ENCODE measurements around the gene KISS1R.

The KISS1R gene

DNA sequence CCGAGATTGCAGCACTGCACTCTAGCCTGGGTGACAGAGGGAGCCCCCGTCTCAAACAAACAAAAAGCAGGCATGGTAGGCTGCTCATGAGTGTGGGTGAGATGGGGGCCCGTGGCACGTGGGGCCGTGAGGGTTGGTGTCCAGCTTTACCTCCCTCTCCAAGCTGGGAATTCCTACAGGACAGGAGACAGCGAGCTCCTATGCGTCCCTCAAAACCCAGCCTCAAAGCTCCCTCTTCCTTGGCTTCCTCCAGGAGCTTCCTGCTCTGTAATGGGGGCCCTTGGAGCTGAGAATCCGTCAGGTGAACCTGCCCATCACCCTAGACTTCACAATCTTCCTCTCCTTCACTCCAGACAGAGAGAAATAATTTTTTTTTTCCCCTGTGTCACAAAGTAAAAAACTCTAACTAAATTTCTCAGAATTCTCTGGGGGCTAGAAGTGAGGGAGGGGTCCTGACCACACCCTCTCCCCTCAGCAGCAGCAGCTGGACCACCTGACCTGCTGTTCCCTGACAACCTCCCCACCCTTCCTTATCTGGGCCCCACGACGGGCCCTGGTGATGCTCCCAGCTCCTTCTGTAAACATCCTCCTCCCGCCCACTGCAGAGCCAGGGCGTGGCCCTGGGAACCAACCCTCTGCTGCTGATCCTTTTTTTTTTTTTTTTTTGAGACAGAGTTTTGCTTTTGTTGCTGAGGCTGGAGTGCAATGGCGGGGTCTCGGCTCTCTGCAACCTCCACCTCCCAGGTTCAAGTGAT, 44.9 kb downstream of the KISS1R start (continued):
- TF ChIP-seq ZNF394 (tag by site-specific recombination; IDR thresholded peaks at IDR 0.05; ENCODE audit: borderline replicate concordance) (no peak), ZFP69B (tag by site-specific recombination; IDR thresholded peaks at IDR 0.05) (peak; percentile 85), REPIN1 (tag by site-specific recombination; IDR thresholded peaks at IDR 0.05; ENCODE audit: low read depth) (no peak), ZFHX2 (tag by site-specific recombination; conservative IDR thresholded peaks at IDR 0.05) (peak; percentile 84), ZNF114 (tag by site-specific recombination; IDR thresholded peaks at IDR 0.05) (no peak)
- TF ChIP-seq, protein P1, sequence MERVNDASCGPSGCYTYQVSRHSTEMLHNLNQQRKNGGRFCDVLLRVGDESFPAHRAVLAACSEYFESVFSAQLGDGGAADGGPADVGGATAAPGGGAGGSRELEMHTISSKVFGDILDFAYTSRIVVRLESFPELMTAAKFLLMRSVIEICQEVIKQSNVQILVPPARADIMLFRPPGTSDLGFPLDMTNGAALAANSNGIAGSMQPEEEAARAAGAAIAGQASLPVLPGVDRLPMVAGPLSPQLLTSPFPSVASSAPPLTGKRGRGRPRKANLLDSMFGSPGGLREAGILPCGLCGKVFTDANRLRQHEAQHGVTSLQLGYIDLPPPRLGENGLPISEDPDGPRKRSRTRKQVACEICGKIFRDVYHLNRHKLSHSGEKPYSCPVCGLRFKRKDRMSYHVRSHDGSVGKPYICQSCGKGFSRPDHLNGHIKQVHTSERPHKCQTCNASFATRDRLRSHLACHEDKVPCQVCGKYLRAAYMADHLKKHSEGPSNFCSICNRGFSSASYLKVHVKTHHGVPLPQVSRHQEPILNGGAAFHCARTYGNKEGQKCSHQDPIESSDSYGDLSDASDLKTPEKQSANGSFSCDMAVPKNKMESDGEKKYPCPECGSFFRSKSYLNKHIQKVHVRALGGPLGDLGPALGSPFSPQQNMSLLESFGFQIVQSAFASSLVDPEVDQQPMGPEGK (tag by site-specific recombination; IDR thresholded peaks at IDR 0.05): peak; percentile 43

DNA sequence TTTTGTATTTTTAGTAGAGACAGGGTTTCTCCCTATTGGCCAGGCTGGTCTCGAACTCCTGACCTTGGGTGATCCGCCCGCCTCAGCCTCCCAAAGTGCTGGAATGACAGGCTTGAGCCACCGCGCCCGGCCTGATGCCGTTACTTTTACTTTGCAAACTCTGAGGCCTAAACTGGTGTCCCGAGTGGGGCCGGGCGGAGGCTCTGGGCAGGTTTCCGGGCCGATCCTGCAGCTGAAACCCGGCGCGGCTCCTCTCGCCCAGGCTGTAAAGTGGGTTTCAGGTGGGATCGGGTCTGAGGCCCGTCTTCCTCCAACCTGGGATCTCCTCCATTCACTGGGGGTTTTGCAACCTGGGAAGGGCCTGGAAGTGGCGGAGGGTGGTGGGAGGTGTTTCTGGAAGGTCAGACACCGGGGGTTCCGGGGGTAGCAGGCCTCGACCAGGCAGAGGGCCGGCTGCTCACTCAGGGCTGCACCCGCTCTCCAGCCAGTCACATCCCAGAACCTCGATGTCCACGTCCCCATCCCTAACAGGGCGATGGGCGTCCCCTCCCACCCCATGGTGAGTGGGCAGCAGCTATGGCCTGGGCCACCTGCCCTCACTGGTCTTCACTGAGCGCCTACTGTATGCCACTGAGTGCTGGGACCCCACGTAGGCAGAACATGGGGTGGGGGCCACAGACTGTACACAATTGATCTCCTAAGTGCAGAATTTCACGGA, 45.7 kb downstream of the KISS1R start:
- POLR2A ChIA-PET: interaction anchor here (0.5 kb wide), 1 partner anchor 188 kb away, joined by 3 read pairs; no protein-coding TSS in a partner anchor
- Histone ChIP-seq H3K4me1 (ENCODE audit: control insufficient read depth, insufficient read depth, low read length) (no peaks in the 10 kb centered on the region), H3K9me3 (ENCODE audit: control insufficient read depth, insufficient read depth, low read depth, low read length) (no peaks in the 10 kb centered on the region), H3K36me3 (ENCODE audit: control insufficient read depth in 2 of 2, insufficient read depth in 1 of 2, low read length in 2 of 2) (peaks cover 0 to 52% of the 10 kb centered on the region in 2 experiments; a peak in 2 of 3 replicates), H3K27ac (ENCODE audit: extremely low read depth, low read depth, low read length) (no peak overlapping the region), H3K4me3 (ENCODE audit: low read depth, low read length) (no peak overlapping the region)
- CTCF ChIA-PET: interaction anchor here (0.7 to 2.1 kb wide), 4 partner anchors 8 to 40 kb away, joined by 3 to 19 read pairs (median 6); no protein-coding TSS in a partner anchor
- TF ChIP-seq TCF7L2 (IDR thresholded peaks at IDR 0.05; ENCODE audit: borderline replicate concordance, low read depth, low read length) (no peak), ZFP69B (tag by site-specific recombination; IDR thresholded peaks at IDR 0.05) (no peak), ZNF155 (tag by site-specific recombination; IDR thresholded peaks at IDR 0.05) (no peak)
- TF ChIP-seq, protein P2, sequence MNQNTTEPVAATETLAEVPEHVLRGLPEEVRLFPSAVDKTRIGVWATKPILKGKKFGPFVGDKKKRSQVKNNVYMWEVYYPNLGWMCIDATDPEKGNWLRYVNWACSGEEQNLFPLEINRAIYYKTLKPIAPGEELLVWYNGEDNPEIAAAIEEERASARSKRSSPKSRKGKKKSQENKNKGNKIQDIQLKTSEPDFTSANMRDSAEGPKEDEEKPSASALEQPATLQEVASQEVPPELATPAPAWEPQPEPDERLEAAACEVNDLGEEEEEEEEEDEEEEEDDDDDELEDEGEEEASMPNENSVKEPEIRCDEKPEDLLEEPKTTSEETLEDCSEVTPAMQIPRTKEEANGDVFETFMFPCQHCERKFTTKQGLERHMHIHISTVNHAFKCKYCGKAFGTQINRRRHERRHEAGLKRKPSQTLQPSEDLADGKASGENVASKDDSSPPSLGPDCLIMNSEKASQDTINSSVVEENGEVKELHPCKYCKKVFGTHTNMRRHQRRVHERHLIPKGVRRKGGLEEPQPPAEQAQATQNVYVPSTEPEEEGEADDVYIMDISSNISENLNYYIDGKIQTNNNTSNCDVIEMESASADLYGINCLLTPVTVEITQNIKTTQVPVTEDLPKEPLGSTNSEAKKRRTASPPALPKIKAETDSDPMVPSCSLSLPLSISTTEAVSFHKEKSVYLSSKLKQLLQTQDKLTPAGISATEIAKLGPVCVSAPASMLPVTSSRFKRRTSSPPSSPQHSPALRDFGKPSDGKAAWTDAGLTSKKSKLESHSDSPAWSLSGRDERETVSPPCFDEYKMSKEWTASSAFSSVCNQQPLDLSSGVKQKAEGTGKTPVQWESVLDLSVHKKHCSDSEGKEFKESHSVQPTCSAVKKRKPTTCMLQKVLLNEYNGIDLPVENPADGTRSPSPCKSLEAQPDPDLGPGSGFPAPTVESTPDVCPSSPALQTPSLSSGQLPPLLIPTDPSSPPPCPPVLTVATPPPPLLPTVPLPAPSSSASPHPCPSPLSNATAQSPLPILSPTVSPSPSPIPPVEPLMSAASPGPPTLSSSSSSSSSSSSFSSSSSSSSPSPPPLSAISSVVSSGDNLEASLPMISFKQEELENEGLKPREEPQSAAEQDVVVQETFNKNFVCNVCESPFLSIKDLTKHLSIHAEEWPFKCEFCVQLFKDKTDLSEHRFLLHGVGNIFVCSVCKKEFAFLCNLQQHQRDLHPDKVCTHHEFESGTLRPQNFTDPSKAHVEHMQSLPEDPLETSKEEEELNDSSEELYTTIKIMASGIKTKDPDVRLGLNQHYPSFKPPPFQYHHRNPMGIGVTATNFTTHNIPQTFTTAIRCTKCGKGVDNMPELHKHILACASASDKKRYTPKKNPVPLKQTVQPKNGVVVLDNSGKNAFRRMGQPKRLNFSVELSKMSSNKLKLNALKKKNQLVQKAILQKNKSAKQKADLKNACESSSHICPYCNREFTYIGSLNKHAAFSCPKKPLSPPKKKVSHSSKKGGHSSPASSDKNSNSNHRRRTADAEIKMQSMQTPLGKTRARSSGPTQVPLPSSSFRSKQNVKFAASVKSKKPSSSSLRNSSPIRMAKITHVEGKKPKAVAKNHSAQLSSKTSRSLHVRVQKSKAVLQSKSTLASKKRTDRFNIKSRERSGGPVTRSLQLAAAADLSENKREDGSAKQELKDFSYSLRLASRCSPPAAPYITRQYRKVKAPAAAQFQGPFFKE (tag by site-specific recombination; IDR thresholded peaks at IDR 0.05; ENCODE audit: borderline replicate concordance): no peak

DNA sequence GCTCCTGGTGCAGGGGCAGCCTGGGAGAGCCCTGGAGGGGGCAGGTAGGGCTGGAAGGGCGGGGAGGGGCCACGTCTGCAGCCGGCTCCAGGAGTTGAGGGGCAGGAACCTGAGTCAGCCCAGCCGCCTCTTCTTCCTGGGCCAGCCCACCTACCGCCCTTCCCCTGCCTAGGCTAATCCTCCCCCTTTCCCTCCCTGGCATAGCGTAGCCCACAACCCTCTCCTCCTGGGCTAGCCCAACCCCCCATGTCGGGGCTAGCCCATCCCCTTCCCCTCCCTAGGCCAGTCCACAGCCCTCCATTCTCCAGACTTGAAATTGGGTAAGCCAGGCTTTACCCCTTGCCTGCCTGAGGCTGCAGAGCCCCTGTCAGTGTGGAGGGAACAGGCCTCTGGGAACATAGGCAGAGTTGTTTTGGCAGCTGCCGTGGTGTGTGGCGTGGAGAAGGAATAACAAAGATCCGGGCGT, 46.4 kb downstream of the KISS1R start:
- Histone ChIP-seq H3K4me1 (ENCODE audit: control insufficient read depth, insufficient read depth, low read length) (no peaks in the 10 kb centered on the region), H3K27ac (ENCODE audit: extremely low read depth, low read depth, low read length) (peak overlapping the region; percentile 17; the same call in 1 of the 2 replicates), H3K4me3 (ENCODE audit: low read depth, low read length) (no peak overlapping the region), H3K36me3 (ENCODE audit: control insufficient read depth in 2 of 2, insufficient read depth in 1 of 2, low read length in 2 of 2) (peaks cover 0 to 56% of the 10 kb centered on the region in 2 experiments; a peak in 2 of 3 replicates), H3K9me3 (ENCODE audit: control insufficient read depth, insufficient read depth, low read depth, low read length) (no peaks in the 10 kb centered on the region)
- ChIA-PET POLR2A (interaction anchor here (0.5 kb wide), 1 partner anchor 189 kb away, joined by 3 read pairs; no protein-coding TSS in a partner anchor), CTCF (no interaction called here)
- TF ChIP-seq MZF1 (tag by site-specific recombination; IDR thresholded peaks at IDR 0.05; ENCODE audit: borderline replicate concordance) (no peak), ZNF391 (tag by site-specific recombination; IDR thresholded peaks at IDR 0.05; ENCODE audit: borderline replicate concordance, low read depth) (no peak), GLIS1 (tag by site-specific recombination; IDR thresholded peaks at IDR 0.05) (0 out of 2 replicates have a peak, but pooled peaks have one; percentile 12), ZFHX2 (tag by site-specific recombination; conservative IDR thresholded peaks at IDR 0.05) (peak; percentile 49; the same call in 1 of the 2 replicates), ZNF621 (tag by site-specific recombination; IDR thresholded peaks at IDR 0.05) (no peak), ZNF776 (tag by site-specific recombination; IDR thresholded peaks at IDR 0.05; ENCODE audit: borderline replicate concordance) (no peak)
- TF ChIP-seq, protein P3, sequence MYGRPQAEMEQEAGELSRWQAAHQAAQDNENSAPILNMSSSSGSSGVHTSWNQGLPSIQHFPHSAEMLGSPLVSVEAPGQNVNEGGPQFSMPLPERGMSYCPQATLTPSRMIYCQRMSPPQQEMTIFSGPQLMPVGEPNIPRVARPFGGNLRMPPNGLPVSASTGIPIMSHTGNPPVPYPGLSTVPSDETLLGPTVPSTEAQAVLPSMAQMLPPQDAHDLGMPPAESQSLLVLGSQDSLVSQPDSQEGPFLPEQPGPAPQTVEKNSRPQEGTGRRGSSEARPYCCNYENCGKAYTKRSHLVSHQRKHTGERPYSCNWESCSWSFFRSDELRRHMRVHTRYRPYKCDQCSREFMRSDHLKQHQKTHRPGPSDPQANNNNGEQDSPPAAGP (tag by site-specific recombination; IDR thresholded peaks at IDR 0.05): peak; percentile 55; the same call in 1 of the 2 replicates
- TF ChIP-seq, protein P4, sequence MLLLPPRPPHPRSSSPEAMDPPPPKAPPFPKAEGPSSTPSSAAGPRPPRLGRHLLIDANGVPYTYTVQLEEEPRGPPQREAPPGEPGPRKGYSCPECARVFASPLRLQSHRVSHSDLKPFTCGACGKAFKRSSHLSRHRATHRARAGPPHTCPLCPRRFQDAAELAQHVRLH (tag by site-specific recombination; IDR thresholded peaks at IDR 0.05): no peak
- TF ChIP-seq, protein P5, sequence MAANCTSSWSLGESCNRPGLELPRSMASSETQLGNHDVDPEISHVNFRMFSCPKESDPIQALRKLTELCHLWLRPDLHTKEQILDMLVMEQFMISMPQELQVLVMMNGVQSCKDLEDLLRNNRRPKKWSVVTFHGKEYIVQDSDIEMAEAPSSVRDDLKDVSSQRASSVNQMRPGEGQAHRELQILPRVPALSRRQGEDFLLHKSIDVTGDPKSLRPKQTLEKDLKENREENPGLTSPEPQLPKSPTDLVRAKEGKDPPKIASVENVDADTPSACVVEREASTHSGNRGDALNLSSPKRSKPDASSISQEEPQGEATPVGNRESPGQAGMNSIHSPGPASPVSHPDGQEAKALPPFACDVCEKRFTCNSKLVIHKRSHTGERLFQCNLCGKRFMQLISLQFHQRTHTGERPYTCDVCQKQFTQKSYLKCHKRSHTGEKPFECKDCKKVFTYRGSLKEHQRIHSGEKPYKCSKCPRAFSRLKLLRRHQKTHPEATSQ (tag by site-specific recombination; IDR thresholded peaks at IDR 0.05): no peak

All from HEK293 (cell line).